WTC11 (cell line): ENCODE data around the gene ARHGAP15. TPM values are rescaled to one million over a fixed set of nuclear protein-coding genes. Genes with fewer than 3 reads are reported as not detected.

ENCODE experiments used
- ATAC-seq: fragments of 200-7000 bp; cut with Tn5 transposase; 2 replicates; pipeline ENCODE4 v1.10.0; 2021; ENCODE audit warnings: mild to moderate bottlenecking, moderate library complexity
- CTCF ChIA-PET: fragments of 300-600 bp; sonication (Branson Sonifier 250); formaldehyde crosslinking; loops from one replicate; lab custom pipeline; 2021; ENCODE audit warnings: antibody characterized with exemption; lab: Charles Lee
- POLR2A ChIA-PET: fragments of 350-600 bp; sonication (Branson Sonifier 250); formaldehyde crosslinking; loops from one replicate; lab custom pipeline; 2021; ENCODE audit warnings: antibody characterized with exemption; lab: Charles Lee
- DNase-seq: peaks from one replicate; pipeline ENCODE4 v3.0.0; 2021; ENCODE audit warnings: low spot score
- H3K27ac Mint-ChIP-seq: 2 replicates; pipeline ENCODE4 v1.8.0; 2021; ENCODE audit warnings: mixed read lengths
- H3K27me3 Mint-ChIP-seq: 2 replicates; pipeline ENCODE4 v1.8.0; 2021; ENCODE audit warnings: low read depth, mild to moderate bottlenecking, moderate library complexity, mixed read lengths
- H3K36me3 Mint-ChIP-seq: 2 replicates; pipeline ENCODE4 v1.8.0; 2021; ENCODE audit warnings: mixed read lengths
- H3K4me1 Mint-ChIP-seq: 2 replicates; pipeline ENCODE4 v1.8.0; 2022; ENCODE audit warnings: mixed read lengths
- H3K4me3 Mint-ChIP-seq: 2 replicates; pipeline ENCODE4 v1.8.0; 2021; ENCODE audit warnings: mild to moderate bottlenecking, moderate library complexity, mixed read lengths
- H3K9me3 Mint-ChIP-seq: 2 replicates; pipeline ENCODE4 v1.8.0; 2021; ENCODE audit warnings: mixed read lengths
- CBFB ChIP-seq: sonication (generic); formaldehyde crosslinking; IDR thresholded peaks from 2 replicates; pipeline ENCODE4 v1.8.1; 2022; ENCODE audit warnings: mild to moderate bottlenecking, low read depth, missing genetic modification reagents
- CREB1 ChIP-seq: sonication (generic); formaldehyde crosslinking; IDR thresholded peaks from 2 replicates; pipeline ENCODE4 v1.8.0; 2023; ENCODE audit warnings: mild to moderate bottlenecking, missing genetic modification reagents
- ELF4 ChIP-seq: sonication (generic); formaldehyde crosslinking; IDR thresholded peaks from 2 replicates; pipeline ENCODE4 v1.8.1; 2022; ENCODE audit warnings: low read depth, mild to moderate bottlenecking, moderate library complexity, missing genetic modification reagents
- ETV6 ChIP-seq: sonication (generic); formaldehyde crosslinking; IDR thresholded peaks from 2 replicates; pipeline ENCODE4 v1.8.1; 2022; ENCODE audit warnings: mild to moderate bottlenecking, missing genetic modification reagents
- FOXP1 ChIP-seq: sonication (generic); formaldehyde crosslinking; IDR thresholded peaks from 2 replicates; pipeline ENCODE4 v1.8.0; 2022; ENCODE audit warnings: missing genetic modification reagents, mild to moderate bottlenecking, moderate library complexity, borderline replicate concordance
- JAZF1 ChIP-seq: fragments of 250-450 bp; sonication (Bioruptor Pico); IDR thresholded peaks from 2 replicates; pipeline ENCODE4 v1.9.0; 2021; ENCODE audit warnings: moderate library complexity, mild to moderate bottlenecking, inconsistent platforms
- MLX ChIP-seq: sonication (generic); formaldehyde crosslinking; IDR thresholded peaks from 2 replicates; pipeline ENCODE4 v1.8.1; 2023; ENCODE audit warnings: mild to moderate bottlenecking, missing genetic modification reagents, moderate library complexity
- NR1H2 ChIP-seq: sonication (generic); formaldehyde crosslinking; IDR thresholded peaks from 2 replicates; pipeline ENCODE4 v1.9.0; 2021; ENCODE audit warnings: mild to moderate bottlenecking, moderate library complexity, missing genetic modification reagents
- RELA ChIP-seq: sonication (generic); formaldehyde crosslinking; IDR thresholded peaks from 2 replicates; pipeline ENCODE4 v1.8.1; 2022; ENCODE audit warnings: missing genetic modification reagents, mild to moderate bottlenecking, borderline replicate concordance
- RORB ChIP-seq: fragments of 250-450 bp; sonication (Bioruptor Pico); IDR thresholded peaks from 2 replicates; pipeline ENCODE4 v1.9.0; 2021; ENCODE audit warnings: mild to moderate bottlenecking
- SMAD3 ChIP-seq: sonication (generic); formaldehyde crosslinking; IDR thresholded peaks from 2 replicates; pipeline ENCODE4 v1.8.0; 2022; ENCODE audit warnings: missing genetic modification reagents, mild to moderate bottlenecking, borderline replicate concordance
- TP53 ChIP-seq: sonication (generic); formaldehyde crosslinking; IDR thresholded peaks from 2 replicates; pipeline ENCODE4 v1.8.1; 2023; ENCODE audit warnings: mild to moderate bottlenecking, missing genetic modification reagents
- ZNF121 ChIP-seq: sonication (generic); formaldehyde crosslinking; IDR thresholded peaks from 2 replicates; pipeline ENCODE4 v1.8.0; 2023; ENCODE audit warnings: missing genetic modification reagents
- ZNF138 ChIP-seq: sonication (generic); formaldehyde crosslinking; conservative IDR thresholded peaks from 2 replicates; pipeline ENCODE4 v1.8.1; 2022; ENCODE audit warnings: mild to moderate bottlenecking, moderate library complexity, missing genetic modification reagents
- ZSCAN18 ChIP-seq: fragments of 250-450 bp; sonication (Bioruptor Pico); IDR thresholded peaks from 2 replicates; pipeline ENCODE4 v2.1.2; 2022; ENCODE audit warnings: mild to moderate bottlenecking, moderate library complexity
- total RNA-seq: library from RNA; stranded (reverse); gene quantifications from 3 replicates; pipeline ENCODE4 v1.2.3, GENCODE V29; 2021
- TF ChIP-seq, protein P1 (sequence below): fragments of 250-450 bp; sonication (Bioruptor Pico); IDR thresholded peaks from 2 replicates; pipeline ENCODE4 v1.9.0; 2021; ENCODE audit warnings: mild to moderate bottlenecking, borderline replicate concordance
- TF ChIP-seq, protein P2 (sequence below): sonication (generic); formaldehyde crosslinking; IDR thresholded peaks from 2 replicates; pipeline ENCODE4 v1.8.0; 2022; ENCODE audit warnings: mild to moderate bottlenecking, missing genetic modification reagents
- TF ChIP-seq, protein P3 (sequence below): fragments of 250-450 bp; sonication (Bioruptor Pico); IDR thresholded peaks from 2 replicates; pipeline ENCODE4 v1.9.0; 2021; ENCODE audit warnings: mild to moderate bottlenecking
- TF ChIP-seq, protein P4 (sequence below): sonication (generic); formaldehyde crosslinking; conservative IDR thresholded peaks from 2 replicates; pipeline ENCODE4 v1.8.1; 2022; ENCODE audit warnings: mild to moderate bottlenecking, missing genetic modification reagents

ARHGAP15 gene
- total RNA-seq, 1 experiment from 2014 or later, result 0.28 TPM

DNA sequence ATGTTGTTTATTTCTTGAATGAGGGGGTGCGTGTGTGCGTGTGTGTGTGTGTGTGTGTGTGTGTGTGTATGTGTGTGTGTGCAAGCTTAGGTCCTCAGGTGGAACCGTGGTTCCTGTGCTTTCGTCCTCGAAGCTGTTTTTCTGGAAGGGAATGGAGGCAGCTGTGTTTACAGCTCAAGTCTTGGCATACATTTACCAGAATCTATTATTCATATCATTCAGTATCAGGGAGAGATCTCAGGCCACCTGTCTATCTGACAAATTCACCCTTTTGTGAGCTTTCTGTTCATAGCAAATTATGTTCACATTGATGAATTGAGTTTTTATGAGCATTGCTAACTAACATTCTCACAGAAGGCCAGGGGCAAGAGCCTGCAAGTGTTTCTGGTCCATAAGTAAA, 550.4 kb downstream of the ARHGAP15 start:
- POLR2A ChIA-PET, result no interaction called here
- no peak overlapping the region for H3K4me3 Mint-ChIP-seq
- no peaks in the 10 kb centered on the region for H3K36me3 Mint-ChIP-seq
- CTCF ChIA-PET, result no interaction called here
- H3K27ac Mint-ChIP-seq, result no peak overlapping the region
- H3K4me1 Mint-ChIP-seq, result peaks cover 7% of the 10 kb centered on the region
- DNase-seq (no peak), ATAC-seq (no peak)
- H3K9me3 Mint-ChIP-seq, result no peaks in the 10 kb centered on the region
- TF ChIP-seq, protein P1, sequence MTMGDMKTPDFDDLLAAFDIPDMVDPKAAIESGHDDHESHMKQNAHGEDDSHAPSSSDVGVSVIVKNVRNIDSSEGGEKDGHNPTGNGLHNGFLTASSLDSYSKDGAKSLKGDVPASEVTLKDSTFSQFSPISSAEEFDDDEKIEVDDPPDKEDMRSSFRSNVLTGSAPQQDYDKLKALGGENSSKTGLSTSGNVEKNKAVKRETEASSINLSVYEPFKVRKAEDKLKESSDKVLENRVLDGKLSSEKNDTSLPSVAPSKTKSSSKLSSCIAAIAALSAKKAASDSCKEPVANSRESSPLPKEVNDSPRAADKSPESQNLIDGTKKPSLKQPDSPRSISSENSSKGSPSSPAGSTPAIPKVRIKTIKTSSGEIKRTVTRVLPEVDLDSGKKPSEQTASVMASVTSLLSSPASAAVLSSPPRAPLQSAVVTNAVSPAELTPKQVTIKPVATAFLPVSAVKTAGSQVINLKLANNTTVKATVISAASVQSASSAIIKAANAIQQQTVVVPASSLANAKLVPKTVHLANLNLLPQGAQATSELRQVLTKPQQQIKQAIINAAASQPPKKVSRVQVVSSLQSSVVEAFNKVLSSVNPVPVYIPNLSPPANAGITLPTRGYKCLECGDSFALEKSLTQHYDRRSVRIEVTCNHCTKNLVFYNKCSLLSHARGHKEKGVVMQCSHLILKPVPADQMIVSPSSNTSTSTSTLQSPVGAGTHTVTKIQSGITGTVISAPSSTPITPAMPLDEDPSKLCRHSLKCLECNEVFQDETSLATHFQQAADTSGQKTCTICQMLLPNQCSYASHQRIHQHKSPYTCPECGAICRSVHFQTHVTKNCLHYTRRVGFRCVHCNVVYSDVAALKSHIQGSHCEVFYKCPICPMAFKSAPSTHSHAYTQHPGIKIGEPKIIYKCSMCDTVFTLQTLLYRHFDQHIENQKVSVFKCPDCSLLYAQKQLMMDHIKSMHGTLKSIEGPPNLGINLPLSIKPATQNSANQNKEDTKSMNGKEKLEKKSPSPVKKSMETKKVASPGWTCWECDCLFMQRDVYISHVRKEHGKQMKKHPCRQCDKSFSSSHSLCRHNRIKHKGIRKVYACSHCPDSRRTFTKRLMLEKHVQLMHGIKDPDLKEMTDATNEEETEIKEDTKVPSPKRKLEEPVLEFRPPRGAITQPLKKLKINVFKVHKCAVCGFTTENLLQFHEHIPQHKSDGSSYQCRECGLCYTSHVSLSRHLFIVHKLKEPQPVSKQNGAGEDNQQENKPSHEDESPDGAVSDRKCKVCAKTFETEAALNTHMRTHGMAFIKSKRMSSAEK (CRISPR knock-in tag), result no peak
- H3K27me3 Mint-ChIP-seq, result no peaks in the 10 kb centered on the region

DNA sequence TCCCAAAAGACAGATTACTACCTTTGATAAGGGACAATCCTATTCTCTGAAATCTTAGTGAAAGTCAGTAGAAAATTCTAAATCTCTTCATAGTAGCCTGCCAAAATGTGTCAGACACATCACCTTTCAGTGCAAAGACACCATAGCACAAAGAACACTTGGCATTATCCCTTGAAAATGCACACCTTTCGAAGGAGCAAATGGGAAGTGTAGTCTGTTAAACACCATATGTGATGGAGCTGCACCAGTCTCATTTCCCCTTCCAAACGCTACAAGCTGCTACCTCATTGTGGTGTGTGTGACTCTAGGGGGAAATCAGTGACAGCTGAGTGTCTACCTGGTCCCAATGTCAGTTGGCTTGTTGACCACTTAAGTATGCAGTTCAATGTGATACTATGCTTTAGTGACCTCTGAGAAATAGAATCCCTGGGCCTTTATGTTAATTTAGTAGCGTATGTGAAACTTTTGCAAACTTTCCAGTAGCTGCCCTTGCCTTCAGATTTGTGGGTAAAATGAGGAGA, 551.7 kb downstream of the ARHGAP15 start:
- Mint-ChIP-seq H3K27me3 (no peaks in the 10 kb centered on the region), H3K4me1 (peaks cover 18% of the 10 kb centered on the region), H3K4me3 (no peak overlapping the region), H3K36me3 (no peaks in the 10 kb centered on the region), H3K9me3 (no peaks in the 10 kb centered on the region), H3K27ac (no peak overlapping the region)
- ATAC-seq, result no peak
- no peak for DNase-seq
- CTCF ChIA-PET, result no interaction called here
- POLR2A ChIA-PET, result no interaction called here
- TF ChIP-seq RELA (CRISPR knock-in tag), result no peak
- TF ChIP-seq, protein P2, sequence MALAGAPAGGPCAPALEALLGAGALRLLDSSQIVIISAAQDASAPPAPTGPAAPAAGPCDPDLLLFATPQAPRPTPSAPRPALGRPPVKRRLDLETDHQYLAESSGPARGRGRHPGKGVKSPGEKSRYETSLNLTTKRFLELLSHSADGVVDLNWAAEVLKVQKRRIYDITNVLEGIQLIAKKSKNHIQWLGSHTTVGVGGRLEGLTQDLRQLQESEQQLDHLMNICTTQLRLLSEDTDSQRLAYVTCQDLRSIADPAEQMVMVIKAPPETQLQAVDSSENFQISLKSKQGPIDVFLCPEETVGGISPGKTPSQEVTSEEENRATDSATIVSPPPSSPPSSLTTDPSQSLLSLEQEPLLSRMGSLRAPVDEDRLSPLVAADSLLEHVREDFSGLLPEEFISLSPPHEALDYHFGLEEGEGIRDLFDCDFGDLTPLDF (CRISPR knock-in tag), result no peak
- TF ChIP-seq JAZF1 (CRISPR knock-in tag), result no peak
- no peak for TF ChIP-seq NR1H2 (CRISPR knock-in tag)

DNA sequence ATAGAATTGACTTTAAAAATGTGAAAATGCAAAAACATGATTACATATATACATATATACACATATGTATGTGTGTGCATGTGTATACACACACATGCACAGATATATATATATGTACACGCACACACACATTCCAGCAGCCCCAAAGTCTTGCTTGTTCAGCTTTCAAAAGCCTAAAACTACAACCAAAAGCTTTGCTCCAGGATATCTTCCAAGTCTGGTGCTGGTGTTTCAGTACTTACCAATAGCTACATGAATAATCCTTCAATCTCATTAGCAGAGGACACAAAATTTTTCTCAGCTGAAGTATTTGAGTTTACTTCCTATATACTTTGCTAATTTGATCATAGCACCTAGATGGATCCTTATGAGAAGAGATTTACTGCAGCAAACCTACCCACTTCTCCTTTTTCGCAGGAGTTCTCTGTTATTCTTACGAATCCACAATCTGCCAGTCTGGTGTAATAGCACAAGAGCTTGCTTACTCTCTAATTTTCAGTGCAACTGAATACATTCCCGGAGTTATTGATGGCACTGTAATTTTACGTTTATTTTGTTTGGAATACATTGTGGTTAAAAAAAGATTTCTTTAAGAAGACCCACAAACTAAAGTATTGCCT, 553.3 kb downstream of the ARHGAP15 start:
- TF ChIP-seq ZNF138 (CRISPR knock-in tag) (no peak), ZSCAN18 (no peak), ZNF121 (CRISPR knock-in tag) (no peak)
- no peaks in the 10 kb centered on the region for H3K36me3 Mint-ChIP-seq
- H3K4me1 Mint-ChIP-seq, result peaks cover 21% of the 10 kb centered on the region
- DNase-seq, result no peak
- no peaks in the 10 kb centered on the region for H3K27me3 Mint-ChIP-seq
- POLR2A ChIA-PET, result no interaction called here
- CTCF ChIA-PET, result no interaction called here
- no peak for ATAC-seq
- no peaks in the 10 kb centered on the region for H3K9me3 Mint-ChIP-seq
- no peak overlapping the region for H3K4me3 Mint-ChIP-seq
- no peak overlapping the region for H3K27ac Mint-ChIP-seq

DNA sequence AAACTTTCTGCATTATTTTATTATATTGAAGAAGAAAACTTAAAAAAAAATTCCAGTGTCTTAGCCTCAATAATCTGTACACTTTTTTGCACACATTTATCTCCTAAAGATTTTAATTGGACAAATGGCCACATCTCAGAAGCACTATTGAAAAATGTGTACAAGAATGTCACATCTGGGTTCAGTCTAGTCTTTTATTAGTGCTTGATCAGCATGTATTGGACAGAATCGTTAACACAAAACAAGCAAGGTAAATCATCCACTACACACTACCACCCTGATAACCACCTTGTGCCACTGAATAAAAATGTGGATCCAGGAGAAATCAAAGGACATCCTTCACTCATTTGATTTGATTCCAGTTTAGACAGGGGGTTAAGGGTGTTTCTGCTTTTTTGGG, 554.8 kb downstream of the ARHGAP15 start:
- Mint-ChIP-seq H3K27me3 (no peaks in the 10 kb centered on the region), H3K4me3 (no peak overlapping the region), H3K36me3 (no peaks in the 10 kb centered on the region), H3K4me1 (peaks cover 31% of the 10 kb centered on the region), H3K27ac (no peak overlapping the region), H3K9me3 (no peaks in the 10 kb centered on the region)
- DNase-seq (no peak), ATAC-seq (no peak)
- POLR2A ChIA-PET, result no interaction called here
- CTCF ChIA-PET, result no interaction called here
- TF ChIP-seq ELF4 (CRISPR knock-in tag) (no peak), TP53 (CRISPR knock-in tag) (no peak), SMAD3 (CRISPR knock-in tag) (no peak), MLX (CRISPR knock-in tag) (no peak), ETV6 (no peak), CREB1 (CRISPR knock-in tag) (no peak), CBFB (CRISPR knock-in tag) (no peak), FOXP1 (CRISPR knock-in tag) (no peak), RORB (CRISPR knock-in tag) (no peak)
- TF ChIP-seq, protein P3, sequence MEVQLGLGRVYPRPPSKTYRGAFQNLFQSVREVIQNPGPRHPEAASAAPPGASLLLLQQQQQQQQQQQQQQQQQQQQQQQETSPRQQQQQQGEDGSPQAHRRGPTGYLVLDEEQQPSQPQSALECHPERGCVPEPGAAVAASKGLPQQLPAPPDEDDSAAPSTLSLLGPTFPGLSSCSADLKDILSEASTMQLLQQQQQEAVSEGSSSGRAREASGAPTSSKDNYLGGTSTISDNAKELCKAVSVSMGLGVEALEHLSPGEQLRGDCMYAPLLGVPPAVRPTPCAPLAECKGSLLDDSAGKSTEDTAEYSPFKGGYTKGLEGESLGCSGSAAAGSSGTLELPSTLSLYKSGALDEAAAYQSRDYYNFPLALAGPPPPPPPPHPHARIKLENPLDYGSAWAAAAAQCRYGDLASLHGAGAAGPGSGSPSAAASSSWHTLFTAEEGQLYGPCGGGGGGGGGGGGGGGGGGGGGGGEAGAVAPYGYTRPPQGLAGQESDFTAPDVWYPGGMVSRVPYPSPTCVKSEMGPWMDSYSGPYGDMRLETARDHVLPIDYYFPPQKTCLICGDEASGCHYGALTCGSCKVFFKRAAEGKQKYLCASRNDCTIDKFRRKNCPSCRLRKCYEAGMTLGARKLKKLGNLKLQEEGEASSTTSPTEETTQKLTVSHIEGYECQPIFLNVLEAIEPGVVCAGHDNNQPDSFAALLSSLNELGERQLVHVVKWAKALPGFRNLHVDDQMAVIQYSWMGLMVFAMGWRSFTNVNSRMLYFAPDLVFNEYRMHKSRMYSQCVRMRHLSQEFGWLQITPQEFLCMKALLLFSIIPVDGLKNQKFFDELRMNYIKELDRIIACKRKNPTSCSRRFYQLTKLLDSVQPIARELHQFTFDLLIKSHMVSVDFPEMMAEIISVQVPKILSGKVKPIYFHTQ (CRISPR knock-in tag), result no peak
- TF ChIP-seq, protein P4, sequence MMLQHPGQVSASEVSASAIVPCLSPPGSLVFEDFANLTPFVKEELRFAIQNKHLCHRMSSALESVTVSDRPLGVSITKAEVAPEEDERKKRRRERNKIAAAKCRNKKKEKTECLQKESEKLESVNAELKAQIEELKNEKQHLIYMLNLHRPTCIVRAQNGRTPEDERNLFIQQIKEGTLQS (CRISPR knock-in tag), result no peak
